ENCODE results near the gene KIF5A. TPM values are rescaled to one million over a fixed set of nuclear protein-coding genes. Genes with fewer than 3 reads are reported as not detected.
"Not testable (repeated sequence)": the region's sequence is repeated elsewhere in the genome, so short reads cannot be mapped to it uniquely, and the experiment has no call there.

KIF5A gene
- total and polyA plus RNA-seq, 2 donors = 1.3 to 1.5 TPM

GRCh38 chr12:57515934-57516541 lies 33.8 kb upstream of the KIF5A start:
- DNase-seq (ENCODE audit: extremely low spot score) = no peak
- Histone ChIP-seq H3K4me3 (ENCODE audit: low read depth, low read length) (no peak overlapping the region), H3K4me1 (ENCODE audit: insufficient read depth) (no peaks in the 10 kb centered on the region), H3K27ac (ENCODE audit: low read depth) (no peak overlapping the region), H3K36me3 (ENCODE audit: insufficient read depth) (peaks cover 6% of the 10 kb centered on the region)
- 82% methylated on average over 11 of the region's 11 CpGs for WGBS

DNA sequence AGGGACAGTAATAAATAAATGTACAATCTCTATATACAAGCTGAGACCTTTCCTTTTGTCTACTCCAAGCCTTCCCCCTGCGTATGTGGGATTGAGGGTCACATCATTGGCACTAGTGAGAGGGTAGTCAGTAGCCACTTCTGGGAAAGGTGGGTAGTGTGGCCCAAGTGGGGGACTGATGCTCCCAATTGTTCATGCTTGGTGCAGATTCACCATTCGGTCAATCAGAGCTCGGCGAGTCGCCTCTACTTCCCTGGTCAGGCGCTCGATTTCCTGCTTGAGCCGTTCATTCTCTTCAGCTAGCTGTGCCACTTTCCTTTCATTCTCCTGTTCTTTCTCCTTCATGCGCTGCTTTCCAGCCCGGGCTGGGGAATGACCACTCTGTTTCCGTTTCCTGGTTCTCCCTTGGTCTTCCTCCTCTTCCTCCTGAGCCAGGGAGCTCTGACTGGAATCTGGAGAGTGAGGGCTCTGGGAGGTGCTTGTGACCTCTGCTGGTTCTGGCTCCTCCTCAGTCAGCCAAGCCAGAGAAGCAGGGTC lies 33.2 kb upstream of the KIF5A start:
- Histone ChIP-seq H3K36me3 (ENCODE audit: insufficient read depth) (peaks cover 6% of the 10 kb centered on the region), H3K4me3 (ENCODE audit: low read depth, low read length) (no peak overlapping the region)

GRCh38 chr12:57517187-57517586 lies 32.7 kb upstream of the KIF5A start:
- Histone ChIP-seq H3K4me1 (ENCODE audit: insufficient read depth) (no peaks in the 10 kb centered on the region), H3K27ac (ENCODE audit: low read depth) (no peak overlapping the region), H3K4me3 (ENCODE audit: low read depth, low read length) (no peak overlapping the region), H3K36me3 (ENCODE audit: insufficient read depth) (peaks cover 4% of the 10 kb centered on the region)
- DNase-seq (ENCODE audit: extremely low spot score) = no peak
- 42% methylated on average over 1 of the region's 1 CpG for WGBS

More for the DNA sequence above, 33.2 kb upstream of the KIF5A start:
- DNase-seq (ENCODE audit: extremely low spot score) = no peak
- Histone ChIP-seq H3K27ac (ENCODE audit: low read depth) (no peak overlapping the region), H3K4me1 (ENCODE audit: insufficient read depth) (no peaks in the 10 kb centered on the region)
- WGBS = 90% methylated on average over 11 of the region's 11 CpGs

DNA sequence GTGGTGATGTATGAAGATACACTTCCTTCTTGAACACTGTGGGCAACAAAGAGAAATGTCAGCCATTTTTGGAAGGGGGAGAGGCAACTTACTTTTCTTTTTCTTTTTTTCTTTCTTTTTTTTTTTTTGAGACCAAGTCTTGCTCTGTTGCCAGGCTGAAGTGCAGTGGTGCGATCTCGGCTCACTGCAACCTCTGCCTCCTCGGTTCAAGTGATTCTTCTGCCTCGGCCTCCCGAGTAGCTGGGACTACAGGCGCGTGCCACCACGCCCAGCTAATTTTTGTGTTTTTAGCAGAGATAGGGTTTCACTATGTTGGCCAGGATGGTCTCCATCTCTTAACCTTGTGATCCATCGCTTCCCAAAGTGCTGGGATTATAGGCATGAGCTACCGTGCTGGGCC lies 32.1 kb upstream of the KIF5A start:
- not testable (repeated sequence) for DNase-seq (ENCODE audit: extremely low spot score); H3K4me1 ChIP-seq (ENCODE audit: insufficient read depth); H3K27ac ChIP-seq (ENCODE audit: low read depth); H3K36me3 ChIP-seq (ENCODE audit: insufficient read depth); H3K4me3 ChIP-seq (ENCODE audit: low read depth, low read length)
- WGBS = 83% methylated on average over 10 of the region's 10 CpGs

DNA sequence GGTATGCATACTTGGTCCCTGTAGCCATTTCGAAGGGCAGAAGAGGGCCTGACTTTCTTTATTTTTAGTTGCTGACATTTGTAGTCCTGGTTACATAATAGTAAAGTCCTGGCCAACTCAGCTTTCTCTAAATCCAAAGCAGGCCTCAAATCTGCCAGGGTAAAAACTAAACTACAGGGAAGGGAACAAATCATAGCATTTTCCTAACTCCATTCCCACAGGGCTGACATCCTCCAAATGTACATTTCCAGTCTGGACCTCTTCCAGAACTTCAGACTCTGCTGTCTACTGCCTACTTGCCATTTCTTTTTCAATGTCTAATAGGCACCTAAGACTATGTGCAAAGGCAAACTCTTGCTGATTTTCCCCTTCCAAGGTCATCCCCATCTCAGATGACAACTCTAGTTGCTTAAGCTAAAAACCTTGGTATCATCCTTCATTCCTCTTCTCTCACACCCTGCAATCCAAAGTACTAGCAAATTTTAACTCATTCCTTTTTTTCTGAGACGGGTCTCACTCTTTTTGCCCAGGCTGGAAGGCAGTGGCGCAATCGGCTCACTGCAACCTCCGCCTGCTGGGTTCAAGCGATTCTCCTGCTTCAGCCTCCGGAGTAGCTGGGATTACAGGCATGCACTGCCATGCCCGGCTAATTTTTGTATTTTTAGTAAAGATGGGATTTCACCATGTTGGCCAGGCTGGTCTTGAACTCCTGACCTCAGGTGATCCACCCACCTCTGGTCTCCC lies 31.5 kb upstream of the KIF5A start:
- no peak overlapping the region for H3K27ac ChIP-seq (ENCODE audit: low read depth)
- WGBS = 73% methylated on average over 8 of the region's 8 CpGs
- no peak overlapping the region for H3K4me3 ChIP-seq (ENCODE audit: low read depth, low read length)
- DNase-seq (ENCODE audit: extremely low spot score) = no peak
- no peaks in the 10 kb centered on the region for H3K4me1 ChIP-seq (ENCODE audit: insufficient read depth)
- H3K36me3 ChIP-seq (ENCODE audit: insufficient read depth) = no peaks in the 10 kb centered on the region

DNA sequence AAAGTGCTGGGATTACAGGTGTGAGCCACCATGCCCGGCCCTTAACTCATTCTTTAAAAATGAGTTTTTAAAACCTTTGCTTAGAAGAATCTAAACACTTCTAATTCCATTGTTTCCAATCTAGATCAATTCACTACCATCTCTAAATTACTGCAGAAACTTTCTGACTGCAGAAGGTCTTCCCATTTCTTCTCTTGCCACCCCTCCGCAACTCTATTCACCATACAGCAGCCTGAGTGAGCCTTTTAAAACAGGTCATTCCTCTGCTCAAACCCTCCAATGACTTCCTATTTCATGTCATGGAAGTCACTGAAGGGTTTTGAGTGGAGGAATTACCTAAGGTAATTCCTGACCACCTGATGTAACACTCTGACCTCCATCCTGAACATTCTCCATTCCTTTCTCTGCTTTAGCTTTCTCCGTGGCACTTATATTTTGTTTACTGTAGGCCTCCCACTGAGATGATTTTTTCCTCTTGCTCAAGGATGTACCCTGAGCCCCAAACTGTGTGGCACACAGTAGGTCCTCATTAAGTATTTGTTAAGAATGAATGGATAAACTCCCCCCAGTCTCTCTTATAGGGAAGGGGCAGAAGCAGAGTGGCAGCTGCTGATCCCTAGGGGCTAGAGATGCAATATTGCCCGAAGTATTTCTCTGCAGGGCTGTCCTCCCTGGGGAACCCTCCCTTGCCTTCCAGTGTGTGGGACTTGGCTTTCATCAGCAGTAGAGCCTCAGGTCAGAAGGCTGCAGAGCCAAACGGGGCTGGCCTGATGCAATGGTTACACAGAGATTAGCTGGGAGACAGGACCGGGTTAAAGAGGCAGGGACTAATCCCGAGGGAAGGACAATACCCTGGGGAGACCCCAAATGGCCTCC lies 30.7 kb upstream of the KIF5A start:
- Histone ChIP-seq H3K4me3 (ENCODE audit: low read depth, low read length) (peak overlapping the region; percentile 69), H3K27ac (ENCODE audit: low read depth) (peak overlapping the region; percentile 95), H3K4me1 (ENCODE audit: insufficient read depth) (no peaks in the 10 kb centered on the region), H3K36me3 (ENCODE audit: insufficient read depth) (no peaks in the 10 kb centered on the region)
- no peak for DNase-seq (ENCODE audit: extremely low spot score)
- WGBS = 28% methylated on average over 7 of the region's 7 CpGs

DNA sequence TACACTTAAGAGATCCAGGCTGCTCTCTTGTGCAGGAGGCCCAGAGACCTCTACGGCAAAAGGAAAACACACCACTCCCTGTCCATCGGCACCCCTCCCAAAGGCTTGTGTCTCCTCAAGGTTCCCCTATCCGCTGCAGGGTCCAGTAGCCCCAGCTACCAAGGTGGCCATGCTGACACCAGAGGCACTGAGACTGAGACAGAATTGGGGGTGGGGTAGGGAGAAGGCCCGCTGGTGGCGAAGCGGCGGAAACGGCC lies 30.1 kb upstream of the KIF5A start:
- DNase-seq (ENCODE audit: extremely low spot score) = no peak
- 0% methylated on average over 8 of the region's 8 CpGs for WGBS
- no peaks in the 10 kb centered on the region for H3K4me1 ChIP-seq (ENCODE audit: insufficient read depth)
- H3K27ac ChIP-seq (ENCODE audit: low read depth) = peak overlapping the region; percentile 95
- H3K4me3 ChIP-seq (ENCODE audit: low read depth, low read length) = peak overlapping the region; percentile 69
- no peaks in the 10 kb centered on the region for H3K36me3 ChIP-seq (ENCODE audit: insufficient read depth)

- peak; percentile 97 for DNase-seq (ENCODE audit: extremely low spot score)
- H3K4me1 ChIP-seq (ENCODE audit: insufficient read depth) = no peaks in the 10 kb centered on the region
These were observed 29.6 kb upstream of the KIF5A start, which contains the start of gene DDIT3 for GRCh38 chr12:57520053-57520818. Gene DDIT3 (minus strand): TSS chr12:57520514. CDS start chr12:57517406, 3,108 bp downstream.

DNA sequence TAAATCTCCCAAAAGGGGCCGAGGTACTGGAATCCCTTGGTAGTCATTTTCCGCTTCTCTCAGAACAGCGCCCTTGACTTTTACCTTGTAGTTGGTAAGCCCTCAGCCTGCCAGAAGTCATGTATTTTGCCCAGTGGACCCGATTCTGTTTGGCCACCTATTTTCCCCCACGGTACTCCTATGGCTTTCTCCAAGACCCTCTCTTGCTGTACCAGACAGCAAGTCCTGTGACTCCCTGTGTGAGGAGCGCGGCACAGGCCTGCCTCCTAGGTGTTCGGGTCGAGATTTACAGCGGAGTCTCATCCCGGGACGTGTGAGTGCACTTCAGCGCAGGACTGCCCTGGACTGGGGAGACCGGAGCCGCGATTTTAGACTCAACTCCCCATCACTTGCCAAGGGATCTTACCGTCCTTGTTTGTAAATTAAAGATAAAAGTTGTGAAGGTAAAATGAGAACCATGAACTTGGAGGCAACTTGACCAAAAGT lies 28.3 kb upstream of the KIF5A start:
- DNase-seq (ENCODE audit: extremely low spot score) = peak; percentile 18
- WGBS = 30% methylated on average over 17 of the region's 17 CpGs
- H3K36me3 ChIP-seq (ENCODE audit: insufficient read depth) = no peaks in the 10 kb centered on the region
- peak overlapping the region; percentile 97 for H3K27ac ChIP-seq (ENCODE audit: low read depth)
- H3K4me3 ChIP-seq (ENCODE audit: low read depth, low read length) = no peak overlapping the region
- no peaks in the 10 kb centered on the region for H3K4me1 ChIP-seq (ENCODE audit: insufficient read depth)

More at GRCh38 chr12:57520053-57520818, 29.6 kb upstream of the KIF5A start, which contains the start of gene DDIT3:
- WGBS = under 1% methylated on average over 52 of the region's 52 CpGs
- H3K36me3 ChIP-seq (ENCODE audit: insufficient read depth) = no peaks in the 10 kb centered on the region
- peak within 1 kb of the TSS; percentile 69 for H3K4me3 ChIP-seq (ENCODE audit: low read depth, low read length)
- H3K27ac ChIP-seq (ENCODE audit: low read depth) = peak within 1 kb of the TSS; percentile 97

DNA sequence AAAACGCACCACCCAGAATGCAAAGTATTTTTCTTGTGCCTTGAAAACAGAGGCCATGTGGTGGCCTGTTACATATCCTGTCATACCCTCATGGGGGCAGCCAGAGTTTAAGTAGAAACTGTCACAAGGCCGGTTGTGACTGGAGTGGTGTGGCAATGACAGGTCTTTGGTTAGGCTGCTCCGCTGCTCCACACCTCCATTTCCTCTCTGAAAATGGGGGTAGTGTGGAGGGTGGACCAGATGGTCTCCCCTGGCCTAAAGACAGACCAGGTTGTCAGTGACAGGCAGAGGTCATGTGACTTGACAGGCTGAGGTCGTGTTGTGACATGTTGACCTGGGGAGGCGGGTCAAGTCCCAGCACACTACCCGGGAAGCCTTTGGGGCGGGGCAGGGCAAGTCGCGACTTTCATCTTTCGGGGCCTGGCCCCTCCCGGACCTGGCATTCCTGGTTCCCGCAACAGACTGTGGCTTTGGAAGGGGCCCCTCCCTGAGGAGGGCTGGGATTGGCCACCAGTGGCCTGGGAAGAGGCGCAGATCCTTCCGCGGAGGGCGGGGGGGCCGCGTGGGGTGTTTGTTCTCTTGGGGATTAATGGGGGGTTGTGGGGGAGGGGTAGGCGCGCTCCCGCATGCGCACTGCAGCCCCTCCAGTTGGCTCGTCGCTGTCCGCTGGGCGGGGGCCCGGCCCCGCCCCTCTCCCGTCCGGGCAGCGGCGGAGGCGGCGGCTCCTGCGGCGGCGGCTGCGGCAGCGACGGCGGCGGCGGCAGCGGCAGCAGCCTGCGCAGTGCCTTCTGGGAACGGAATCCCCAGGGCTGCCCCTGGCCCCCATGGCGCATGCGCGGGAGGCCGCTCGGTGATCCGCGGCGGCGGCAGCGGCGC lies 27.6 kb upstream of the KIF5A start, which contains the start of gene MBD6:
Gene MBD6, plus strand, starts transcription at position 814 of the 876 bp plus-strand sequence. CDS start 1,480 bp downstream, outside the sequence.
- H3K4me1 ChIP-seq (ENCODE audit: insufficient read depth) = no peaks in the 10 kb centered on the region
- 1% methylated on average over 57 of the region's 57 CpGs for WGBS
- DNase-seq (ENCODE audit: extremely low spot score) = peak; percentile 59

DNA sequence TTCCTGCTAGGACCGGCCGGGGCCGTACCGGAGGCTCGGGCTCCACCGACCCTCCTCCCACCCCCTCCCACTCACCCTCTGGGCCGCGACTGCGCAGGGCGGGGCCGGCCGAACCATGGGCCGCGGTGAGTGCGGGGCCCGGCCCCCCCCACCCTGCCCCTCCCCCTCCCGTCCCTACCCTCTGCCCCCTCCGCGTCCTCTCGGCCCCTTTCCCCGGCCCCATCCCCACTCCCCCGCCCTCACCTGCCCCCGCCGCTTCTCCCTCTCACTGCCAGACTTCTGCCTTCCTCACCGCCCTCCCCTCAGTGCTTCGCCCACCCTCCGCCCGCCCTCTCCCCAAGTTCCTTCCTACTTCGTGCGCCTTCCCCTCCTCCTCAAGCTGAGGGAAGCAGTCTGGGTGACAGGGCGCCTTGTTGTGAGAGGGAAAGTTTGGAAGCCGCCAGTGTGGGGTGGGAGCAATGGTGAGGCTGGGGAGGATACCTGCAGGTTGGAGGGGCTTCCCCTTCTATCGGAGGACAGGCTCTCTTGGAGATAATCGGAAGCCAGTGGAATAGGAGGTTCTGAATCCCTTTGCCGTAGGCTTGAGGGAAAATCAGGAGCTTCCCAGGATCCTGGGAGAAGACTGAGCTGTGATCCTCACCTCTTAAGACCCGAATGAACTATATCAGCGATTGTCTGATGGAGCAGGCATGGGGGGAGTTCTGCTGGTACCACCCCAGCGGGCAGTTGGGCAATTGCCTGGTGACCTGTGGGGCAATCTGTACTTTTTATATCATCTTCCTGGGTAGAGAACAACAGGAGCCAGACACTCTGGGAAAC lies 26.7 kb upstream of the KIF5A start:
- WGBS = 2% methylated on average over 38 of the region's 38 CpGs
- Histone ChIP-seq H3K4me1 (ENCODE audit: insufficient read depth) (no peaks in the 10 kb centered on the region), H3K4me3 (ENCODE audit: low read depth, low read length) (peak overlapping the region; percentile 52), H3K27ac (ENCODE audit: low read depth) (peak overlapping the region; percentile 68), H3K36me3 (ENCODE audit: insufficient read depth) (peaks cover 1% of the 10 kb centered on the region)
- DNase-seq (ENCODE audit: extremely low spot score) = no peak

More for the DNA sequence above, 27.6 kb upstream of the KIF5A start, which contains the start of gene MBD6:
- H3K27ac ChIP-seq (ENCODE audit: low read depth) = peak within 1 kb of the TSS; percentile 97
- no peaks in the 10 kb centered on the region for H3K36me3 ChIP-seq (ENCODE audit: insufficient read depth)
- H3K4me3 ChIP-seq (ENCODE audit: low read depth, low read length) = peak within 1 kb of the TSS; percentile 52

Measured in urinary bladder (tissue), 4 donors.